ENCODE measurements around the gene ZNF732. TPM values are rescaled to one million over a fixed set of nuclear protein-coding genes. Genes with fewer than 3 reads are reported as not detected.

Gene ZNF732
- total and polyA plus RNA-seq, 3 experiments from 2014 or later, result not detected

Other genes starting within 250 kb of the ZNF732 start
- 10 to 100 TPM; 10.0 to 10.7 TPM for gene ZNF718, start 181.0 kb downstream of the ZNF732 start, total RNA-seq
- 5.8 TPM for gene ZNF718, start 181.0 kb downstream of the ZNF732 start, polyA plus RNA-seq
- gene ZNF141, start 32.3 kb upstream of the ZNF732 start, total RNA-seq, result 10 to 100 TPM; 20.8 to 22.1 TPM
- gene ZNF141, start 32.3 kb upstream of the ZNF732 start, polyA plus RNA-seq, result 8.6 TPM
- 10 to 100 TPM; 31.1 to 31.5 TPM for gene ZNF721, start 193.7 kb upstream of the ZNF732 start, total RNA-seq
- gene ZNF721, start 193.7 kb upstream of the ZNF732 start, polyA plus RNA-seq, result 42.1 TPM
- gene PIGG, start 193.7 kb upstream of the ZNF732 start, total RNA-seq, result 10 to 100 TPM; 38.1 to 43.8 TPM
- gene PIGG, start 193.7 kb upstream of the ZNF732 start, polyA plus RNA-seq, result 26.9 TPM

Data from CD8-positive, alpha-beta memory T cell (primary cell).